Prostate gland (tissue), 2 donors: ENCODE measurements around the gene NOS1AP.

Source experiments
- POLR2A ChIP-seq: fragments of 450-650 bp; IDR thresholded peaks from one replicate; pipeline ENCODE4 v1.6.1; 2016; ENCODE audit warnings: antibody characterized with exemption, mild to moderate bottlenecking
- TF ChIP-seq, protein P1 (sequence below), 4 experiments: fragments of 200-600 bp in 2 of 4; fragments of 450-650 bp in 2 of 4; sonication (generic) in 2 of 4; IDR thresholded peaks; 1 replicate in 3 of 4; 2 replicates in 1 of 4; pipeline ENCODE4 v1.5.1; 2016 to 2019; ENCODE audit warnings: antibody characterized with exemption in 4 of 4, mild to moderate bottlenecking in 2 of 4, moderate library complexity in 2 of 4

DNA sequence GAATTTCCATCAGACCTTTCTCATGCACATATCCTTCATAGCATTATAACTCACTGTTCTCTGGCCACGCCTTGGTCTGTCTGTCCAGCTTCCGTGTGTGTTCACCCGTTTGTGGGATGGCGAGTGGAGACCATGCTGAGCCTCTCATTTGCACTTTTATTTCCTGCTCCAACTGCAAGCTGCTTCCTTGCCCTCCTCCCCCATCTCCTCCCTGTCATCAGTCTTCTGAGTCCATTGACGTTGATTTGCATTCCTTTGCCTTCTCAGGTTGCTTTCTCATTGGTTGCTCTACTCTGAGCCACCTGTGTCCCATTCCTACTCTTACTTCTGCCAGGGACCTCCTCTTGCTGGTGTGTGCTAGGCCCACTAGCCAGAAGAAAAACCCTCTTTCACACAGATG, 146.4 kb downstream of the NOS1AP start:
- TF ChIP-seq, protein P1, sequence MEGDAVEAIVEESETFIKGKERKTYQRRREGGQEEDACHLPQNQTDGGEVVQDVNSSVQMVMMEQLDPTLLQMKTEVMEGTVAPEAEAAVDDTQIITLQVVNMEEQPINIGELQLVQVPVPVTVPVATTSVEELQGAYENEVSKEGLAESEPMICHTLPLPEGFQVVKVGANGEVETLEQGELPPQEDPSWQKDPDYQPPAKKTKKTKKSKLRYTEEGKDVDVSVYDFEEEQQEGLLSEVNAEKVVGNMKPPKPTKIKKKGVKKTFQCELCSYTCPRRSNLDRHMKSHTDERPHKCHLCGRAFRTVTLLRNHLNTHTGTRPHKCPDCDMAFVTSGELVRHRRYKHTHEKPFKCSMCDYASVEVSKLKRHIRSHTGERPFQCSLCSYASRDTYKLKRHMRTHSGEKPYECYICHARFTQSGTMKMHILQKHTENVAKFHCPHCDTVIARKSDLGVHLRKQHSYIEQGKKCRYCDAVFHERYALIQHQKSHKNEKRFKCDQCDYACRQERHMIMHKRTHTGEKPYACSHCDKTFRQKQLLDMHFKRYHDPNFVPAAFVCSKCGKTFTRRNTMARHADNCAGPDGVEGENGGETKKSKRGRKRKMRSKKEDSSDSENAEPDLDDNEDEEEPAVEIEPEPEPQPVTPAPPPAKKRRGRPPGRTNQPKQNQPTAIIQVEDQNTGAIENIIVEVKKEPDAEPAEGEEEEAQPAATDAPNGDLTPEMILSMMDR (IDR thresholded peaks at IDR 0.05): no peak
- no peak for TF ChIP-seq POLR2A
